ENCODE data around the gene MALAT1.

- TF ChIP-seq POLR2A (IDR thresholded peaks at IDR 0.05), result no peak
- no peak for TF ChIP-seq CTCF (IDR thresholded peaks at IDR 0.05)
Measured at GRCh38 chr11:65525546-65526480, 27.0 kb downstream of the MALAT1 start.
